DND-41 (cell line): Measurements from ENCODE around the gene DLK1.

Experiments
- CTCF ChIP-seq: IDR thresholded peaks from 2 replicates; pipeline ENCODE4 v1.5.1; 2012; ENCODE audit warnings: borderline replicate concordance, low read length, moderate library complexity, mild to moderate bottlenecking; ENCODE audit not compliant: poor library complexity, severe bottlenecking; ENCODE audit errors: extremely low read depth
- EZH2 ChIP-seq: IDR thresholded peaks from 3 replicates; pipeline ENCODE4 v1.6.1; 2012; ENCODE audit warnings: borderline replicate concordance, low read depth, mild to moderate bottlenecking, moderate library complexity, low read length, inconsistent platforms; ENCODE audit not compliant: severe bottlenecking

- TF ChIP-seq EZH2 = no peak
- TF ChIP-seq CTCF = no peak
These were observed 2.8 kb upstream of the DLK1 start for GRCh38 chr14:100723830-100724437.
